Placental pericyte (primary cell): ENCODE measurements around the gene WEE1. TPM values are rescaled to one million over a fixed set of nuclear protein-coding genes. Genes with fewer than 3 reads are reported as not detected.

ENCODE experiments used
- small RNA-seq: library from RNA; depleted of rRNA; stranded (forward); fragments of <200 nt; gene quantifications from one replicate; pipeline ENCODE3, GENCODE V24; 2012; ENCODE audit warnings: low replicate concordance
- total RNA-seq: library from RNA; depleted of rRNA; stranded (reverse); fragments of >200 nt; gene quantifications from 2 replicates; pipeline ENCODE4 v1.2.3, GENCODE V29; 2012

WEE1 gene
- total RNA-seq = 31.3 and 62.3 TPM in 2 replicates

DNA sequence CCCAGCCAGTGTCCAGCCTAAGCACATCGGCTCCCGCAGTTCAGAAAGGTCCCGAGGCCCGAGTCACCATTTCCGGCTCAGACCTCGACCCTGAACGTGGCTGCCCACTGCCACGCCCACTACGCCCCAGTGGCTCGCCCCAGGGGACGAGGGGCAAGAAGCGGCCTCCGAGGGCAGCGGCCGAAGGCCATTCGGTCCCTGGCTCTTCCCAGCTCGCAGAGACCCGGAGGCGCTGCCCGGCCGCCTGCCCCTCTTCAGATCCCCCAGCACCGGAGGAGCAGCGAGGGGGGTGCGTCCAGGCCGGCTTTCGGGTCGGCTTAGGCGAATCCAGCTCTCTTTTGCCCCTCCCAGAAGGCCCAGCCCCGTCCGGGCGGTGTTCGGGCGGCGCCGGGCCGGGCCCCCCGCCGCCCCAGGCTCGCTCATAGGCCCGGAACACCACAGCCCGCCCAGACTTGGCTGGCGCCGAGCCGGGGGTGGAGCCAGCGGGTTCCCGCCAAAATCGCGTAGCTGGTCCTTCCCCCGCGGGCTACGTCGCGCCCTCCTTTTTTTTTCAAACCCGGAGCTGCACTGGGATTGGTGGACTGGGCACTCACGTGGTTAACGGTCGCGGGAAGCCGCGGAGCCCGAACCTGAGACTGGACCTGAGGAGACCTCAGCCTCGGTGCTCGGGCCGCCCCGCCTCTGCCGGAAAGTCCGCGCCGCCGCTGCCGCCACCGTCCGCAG, at the start of gene WEE1:
WEE1 (plus strand) TSS at position 619 of the 723 bp plus-strand sequence. CDS start 264 bp downstream, outside the sequence.

Small RNAs within 50 kb of the gene (small RNA-seq; reads per million reads assigned to genes)
- not detected for gene RF01210

Other genes starting within 250 kb of the WEE1 start
- 83.2 and 182 TPM in 2 replicates for gene IPO7, start 189.0 kb upstream of the WEE1 start, total RNA-seq
- gene ZNF143, start 112.7 kb upstream of the WEE1 start, total RNA-seq = 21.0 and 31.6 TPM in 2 replicates
- 28.9 and 30.2 TPM in 2 replicates for gene SWAP70, start 90.4 kb downstream of the WEE1 start, total RNA-seq